ENCODE data around the gene EID3.
"Not testable (repeated sequence)": the region's sequence is repeated elsewhere in the genome, so short reads cannot be mapped to it uniquely, and the experiment has no call there.

EID3 gene

GRCh38 chr12:104303538-104304151 is at the start of gene EID3:
Gene EID3 (plus strand): TSS chr12:104303739. CDS start chr12:104303935, 196 bp downstream.
- TF ChIP-seq, protein P1, sequence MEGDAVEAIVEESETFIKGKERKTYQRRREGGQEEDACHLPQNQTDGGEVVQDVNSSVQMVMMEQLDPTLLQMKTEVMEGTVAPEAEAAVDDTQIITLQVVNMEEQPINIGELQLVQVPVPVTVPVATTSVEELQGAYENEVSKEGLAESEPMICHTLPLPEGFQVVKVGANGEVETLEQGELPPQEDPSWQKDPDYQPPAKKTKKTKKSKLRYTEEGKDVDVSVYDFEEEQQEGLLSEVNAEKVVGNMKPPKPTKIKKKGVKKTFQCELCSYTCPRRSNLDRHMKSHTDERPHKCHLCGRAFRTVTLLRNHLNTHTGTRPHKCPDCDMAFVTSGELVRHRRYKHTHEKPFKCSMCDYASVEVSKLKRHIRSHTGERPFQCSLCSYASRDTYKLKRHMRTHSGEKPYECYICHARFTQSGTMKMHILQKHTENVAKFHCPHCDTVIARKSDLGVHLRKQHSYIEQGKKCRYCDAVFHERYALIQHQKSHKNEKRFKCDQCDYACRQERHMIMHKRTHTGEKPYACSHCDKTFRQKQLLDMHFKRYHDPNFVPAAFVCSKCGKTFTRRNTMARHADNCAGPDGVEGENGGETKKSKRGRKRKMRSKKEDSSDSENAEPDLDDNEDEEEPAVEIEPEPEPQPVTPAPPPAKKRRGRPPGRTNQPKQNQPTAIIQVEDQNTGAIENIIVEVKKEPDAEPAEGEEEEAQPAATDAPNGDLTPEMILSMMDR (conservative IDR thresholded peaks at IDR 0.05; ENCODE audit: control insufficient read depth, insufficient read depth, low read depth, low read length), result no peak
- peak; percentile 80 for DNase-seq (ENCODE audit: low read depth)

GRCh38 chr12:104257913-104258472 is 45.5 kb upstream of the EID3 start:
- TF ChIP-seq, protein P1 (conservative IDR thresholded peaks at IDR 0.05; ENCODE audit: control insufficient read depth, insufficient read depth, low read depth, low read length), result no peak
- H3K4me3 ChIP-seq (ENCODE audit: control insufficient read depth, low read depth, low read length), result no peak overlapping the region

More at GRCh38 chr12:104303538-104304151, at the start of gene EID3:
- H3K4me3 ChIP-seq (ENCODE audit: control insufficient read depth, low read depth, low read length), result peak within 1 kb of the TSS; percentile 43

DNA sequence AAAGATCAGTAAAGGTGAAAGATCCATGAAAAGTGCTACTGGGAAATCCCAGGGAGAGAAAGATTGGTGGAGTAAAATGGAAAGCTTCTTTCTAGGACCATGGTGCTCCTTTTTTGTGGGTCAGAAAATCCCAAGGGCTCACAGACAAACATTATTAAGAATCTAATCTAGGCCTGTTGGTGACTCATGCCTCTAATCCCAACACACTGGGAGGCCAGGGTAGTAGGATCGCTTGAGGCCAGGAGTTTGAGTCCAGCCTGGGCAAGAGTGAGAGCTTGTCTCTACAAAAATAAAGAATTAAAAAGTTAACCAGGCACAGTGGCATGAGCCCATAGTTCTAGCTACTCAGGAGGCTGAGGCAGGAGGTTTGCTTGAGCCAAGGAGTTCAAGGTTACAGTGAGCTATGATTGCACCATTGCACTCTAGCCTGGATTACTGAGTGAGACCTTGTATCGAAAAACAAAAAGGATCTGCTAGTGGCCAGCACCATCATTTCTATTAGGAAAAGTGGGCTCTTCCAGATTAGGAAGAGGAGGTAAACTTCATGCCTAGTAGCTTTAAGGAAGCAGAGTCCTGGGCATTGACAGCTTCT is 45.0 kb upstream of the EID3 start:
- DNase-seq (ENCODE audit: low read depth), result no peak
- H3K4me3 ChIP-seq (ENCODE audit: control insufficient read depth, low read depth, low read length), result no peak overlapping the region
- TF ChIP-seq, protein P1 (conservative IDR thresholded peaks at IDR 0.05; ENCODE audit: control insufficient read depth, insufficient read depth, low read depth, low read length), result no peak

More at GRCh38 chr12:104257913-104258472, 45.5 kb upstream of the EID3 start:
- no peak for DNase-seq (ENCODE audit: low read depth)

GRCh38 chr12:104263026-104263425 is 40.5 kb upstream of the EID3 start:
- H3K4me3 ChIP-seq (ENCODE audit: control insufficient read depth, low read depth, low read length), result no peak overlapping the region
- no peak for DNase-seq (ENCODE audit: low read depth)
- TF ChIP-seq, protein P1 (conservative IDR thresholded peaks at IDR 0.05; ENCODE audit: control insufficient read depth, insufficient read depth, low read depth, low read length), result no peak

GRCh38 chr12:104263580-104264358 is 39.8 kb upstream of the EID3 start:
- TF ChIP-seq, protein P1 (conservative IDR thresholded peaks at IDR 0.05; ENCODE audit: control insufficient read depth, insufficient read depth, low read depth, low read length), result no peak
- peak; percentile 91 for DNase-seq (ENCODE audit: low read depth)
- no peak overlapping the region for H3K4me3 ChIP-seq (ENCODE audit: control insufficient read depth, low read depth, low read length)

DNA sequence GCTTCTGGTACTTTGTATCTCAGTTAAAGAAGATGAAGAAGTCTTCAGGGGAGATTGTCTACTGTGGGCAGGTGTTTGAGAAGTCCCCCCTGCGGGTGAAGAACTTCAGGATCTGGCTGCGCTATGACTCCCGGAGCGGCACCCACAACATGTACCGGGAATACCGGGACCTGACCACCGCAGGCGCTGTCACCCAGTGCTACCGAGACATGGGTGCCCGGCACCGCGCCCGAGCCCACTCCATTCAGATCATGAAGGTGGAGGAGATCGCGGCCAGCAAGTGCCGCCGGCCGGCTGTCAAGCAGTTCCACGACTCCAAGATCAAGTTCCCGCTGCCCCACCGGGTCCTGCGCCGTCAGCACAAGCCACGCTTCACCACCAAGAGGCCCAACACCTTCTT is 38.1 kb upstream of the EID3 start:
- DNase-seq (ENCODE audit: low read depth); H3K4me3 ChIP-seq (ENCODE audit: control insufficient read depth, low read depth, low read length): not testable (repeated sequence)

- H3K4me3 ChIP-seq (ENCODE audit: control insufficient read depth, low read depth, low read length), result no peak overlapping the region
- DNase-seq (ENCODE audit: low read depth), result no peak
- TF ChIP-seq, protein P1 (conservative IDR thresholded peaks at IDR 0.05; ENCODE audit: control insufficient read depth, insufficient read depth, low read depth, low read length), result no peak
These were observed 30.6 kb upstream of the EID3 start for GRCh38 chr12:104272938-104273337.

All from fibroblast of mammary gland (primary cell).